ENCODE data around the gene TRPV4.

TRPV4 gene

GRCh38 chr12:109810954-109811623, 22.1 kb downstream of the TRPV4 start:
- H3K4me3 ChIP-seq (ENCODE audit: low read depth in 1 of 2, low read length in 2 of 2), result no peak overlapping the region
- H3K4me1 ChIP-seq (ENCODE audit: insufficient read depth, low read length), result no peaks in the 10 kb centered on the region
- H3K9ac ChIP-seq (ENCODE audit: low read depth, low read length), result no peak overlapping the region
- no peak for ATAC-seq (ENCODE audit: insufficient read depth, low read depth)
- no peak overlapping the region for H3K27ac ChIP-seq (ENCODE audit: low read length)
- no peak for DNase-seq
- no peak for TF ChIP-seq EZH2 (IDR thresholded peaks at IDR 0.05; ENCODE audit: borderline replicate concordance, low read depth, low read length, severe bottlenecking)
- TF ChIP-seq, protein P1, sequence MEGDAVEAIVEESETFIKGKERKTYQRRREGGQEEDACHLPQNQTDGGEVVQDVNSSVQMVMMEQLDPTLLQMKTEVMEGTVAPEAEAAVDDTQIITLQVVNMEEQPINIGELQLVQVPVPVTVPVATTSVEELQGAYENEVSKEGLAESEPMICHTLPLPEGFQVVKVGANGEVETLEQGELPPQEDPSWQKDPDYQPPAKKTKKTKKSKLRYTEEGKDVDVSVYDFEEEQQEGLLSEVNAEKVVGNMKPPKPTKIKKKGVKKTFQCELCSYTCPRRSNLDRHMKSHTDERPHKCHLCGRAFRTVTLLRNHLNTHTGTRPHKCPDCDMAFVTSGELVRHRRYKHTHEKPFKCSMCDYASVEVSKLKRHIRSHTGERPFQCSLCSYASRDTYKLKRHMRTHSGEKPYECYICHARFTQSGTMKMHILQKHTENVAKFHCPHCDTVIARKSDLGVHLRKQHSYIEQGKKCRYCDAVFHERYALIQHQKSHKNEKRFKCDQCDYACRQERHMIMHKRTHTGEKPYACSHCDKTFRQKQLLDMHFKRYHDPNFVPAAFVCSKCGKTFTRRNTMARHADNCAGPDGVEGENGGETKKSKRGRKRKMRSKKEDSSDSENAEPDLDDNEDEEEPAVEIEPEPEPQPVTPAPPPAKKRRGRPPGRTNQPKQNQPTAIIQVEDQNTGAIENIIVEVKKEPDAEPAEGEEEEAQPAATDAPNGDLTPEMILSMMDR (IDR thresholded peaks at IDR 0.05; ENCODE audit: borderline replicate concordance, extremely low read depth, low read length, poor library complexity, severe bottlenecking), result no peak
- no peaks in the 10 kb centered on the region for H3K9me3 ChIP-seq (ENCODE audit: insufficient read depth, low read length, severe bottlenecking)
- no peak overlapping the region for H3K4me2 ChIP-seq (ENCODE audit: insufficient read depth, low read length)
- H3K36me3 ChIP-seq (ENCODE audit: insufficient read depth, low read length), result no peaks in the 10 kb centered on the region
- H4K20me1 ChIP-seq (ENCODE audit: insufficient read depth, low read length), result no peaks in the 10 kb centered on the region
- H3K27me3 ChIP-seq (ENCODE audit: insufficient read depth, low read length, poor library complexity), result no peaks in the 10 kb centered on the region
- H3K79me2 ChIP-seq (ENCODE audit: insufficient read depth, low read length), result no peaks in the 10 kb centered on the region
- no peak overlapping the region for H2AFZ ChIP-seq (ENCODE audit: low read depth, low read length)

DNA sequence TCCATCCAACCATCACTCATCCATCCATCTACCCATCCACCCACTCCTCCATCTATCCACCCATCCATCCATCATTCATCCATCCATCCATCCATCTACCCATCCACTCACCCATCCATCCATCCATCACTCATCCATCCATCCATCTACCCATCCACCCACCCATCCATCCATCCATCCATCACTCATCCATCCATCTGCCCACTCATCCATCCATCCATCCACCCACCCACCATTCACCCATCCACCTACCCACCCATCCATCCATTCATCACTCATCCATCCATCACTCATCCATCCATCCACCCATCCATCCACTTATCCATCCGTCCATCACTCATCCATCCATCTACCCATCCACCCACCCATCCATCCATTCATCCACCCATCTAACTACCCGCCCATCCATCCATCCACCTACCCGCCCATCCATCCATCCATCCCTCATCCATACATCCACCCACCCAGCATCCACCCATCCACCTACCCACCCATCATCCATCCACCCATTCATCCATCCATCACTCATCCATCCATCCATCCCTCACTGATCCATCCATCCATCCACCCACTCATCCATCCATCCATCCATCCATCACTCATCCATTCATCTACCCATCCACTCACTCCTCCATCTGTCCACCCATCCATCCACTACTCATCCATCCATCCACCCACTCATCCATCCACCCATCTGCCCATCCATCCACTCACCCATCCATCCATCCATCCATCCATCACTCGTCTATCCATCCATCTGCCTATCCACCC, 24.1 kb downstream of the TRPV4 start:
- H3K9me3 ChIP-seq (ENCODE audit: insufficient read depth, low read length, severe bottlenecking), result no peaks in the 10 kb centered on the region
- DNase-seq (no peak), ATAC-seq (ENCODE audit: insufficient read depth, low read depth) (no peak)
- no peak for TF ChIP-seq EZH2 (IDR thresholded peaks at IDR 0.05; ENCODE audit: borderline replicate concordance, low read depth, low read length, severe bottlenecking)
- TF ChIP-seq, protein P1 (IDR thresholded peaks at IDR 0.05; ENCODE audit: borderline replicate concordance, extremely low read depth, low read length, poor library complexity, severe bottlenecking), result no peak
- H3K36me3 ChIP-seq (ENCODE audit: insufficient read depth, low read length), result no peaks in the 10 kb centered on the region
- no peaks in the 10 kb centered on the region for H3K4me1 ChIP-seq (ENCODE audit: insufficient read depth, low read length)
- no peaks in the 10 kb centered on the region for H3K79me2 ChIP-seq (ENCODE audit: insufficient read depth, low read length)
- no peak overlapping the region for H3K4me2 ChIP-seq (ENCODE audit: insufficient read depth, low read length)
- no peaks in the 10 kb centered on the region for H4K20me1 ChIP-seq (ENCODE audit: insufficient read depth, low read length)
- H3K27me3 ChIP-seq (ENCODE audit: insufficient read depth, low read length, poor library complexity), result no peaks in the 10 kb centered on the region
- no peak overlapping the region for H3K9ac ChIP-seq (ENCODE audit: low read depth, low read length)
- no peak overlapping the region for H2AFZ ChIP-seq (ENCODE audit: low read depth, low read length)
- no peak overlapping the region for H3K27ac ChIP-seq (ENCODE audit: low read length)
- H3K4me3 ChIP-seq (ENCODE audit: low read depth in 1 of 2, low read length in 2 of 2), result no peak overlapping the region

DNA sequence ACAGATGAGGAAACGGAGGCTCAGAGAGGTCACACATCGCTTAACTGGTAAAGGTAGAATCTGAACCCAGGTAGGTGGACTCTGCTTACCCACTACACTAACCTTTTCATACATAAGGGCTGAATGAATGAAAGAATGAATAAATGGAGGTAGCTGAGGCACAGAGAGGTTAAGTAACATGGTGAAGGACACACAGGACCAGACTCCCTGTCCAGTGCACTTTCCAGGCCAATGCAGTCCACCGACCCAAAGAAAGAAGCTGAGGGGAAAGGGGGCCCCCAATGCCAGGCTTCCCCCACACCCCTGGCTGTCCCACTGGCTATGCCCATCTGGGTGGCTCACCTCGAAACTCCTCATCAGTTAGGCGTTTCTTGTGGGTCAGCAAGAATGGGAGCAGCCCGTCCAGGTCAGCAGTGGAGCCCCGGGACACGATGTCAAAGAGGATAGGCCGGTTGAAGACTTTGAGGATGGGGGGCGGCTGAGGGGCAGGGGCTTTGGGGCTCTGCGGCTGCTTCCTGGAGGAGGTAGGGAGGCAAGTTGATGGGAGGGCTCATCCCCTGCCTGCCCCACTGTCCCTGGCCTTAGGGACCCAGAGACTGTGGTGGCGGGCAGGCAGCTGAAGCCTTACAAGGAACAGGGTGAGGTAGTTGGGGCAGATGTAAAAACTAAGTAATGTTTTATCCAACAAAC, 25.1 kb downstream of the TRPV4 start:
- H2AFZ ChIP-seq (ENCODE audit: low read depth, low read length), result no peak overlapping the region
- ATAC-seq (ENCODE audit: insufficient read depth, low read depth), result no peak
- TF ChIP-seq EZH2 (IDR thresholded peaks at IDR 0.05; ENCODE audit: borderline replicate concordance, low read depth, low read length, severe bottlenecking), result no peak
- TF ChIP-seq, protein P1 (IDR thresholded peaks at IDR 0.05; ENCODE audit: borderline replicate concordance, extremely low read depth, low read length, poor library complexity, severe bottlenecking), result no peak

More for the DNA sequence above, 25.1 kb downstream of the TRPV4 start:
- Histone ChIP-seq H3K4me2 (ENCODE audit: insufficient read depth, low read length) (no peak overlapping the region), H3K9me3 (ENCODE audit: insufficient read depth, low read length, severe bottlenecking) (no peaks in the 10 kb centered on the region), H3K4me1 (ENCODE audit: insufficient read depth, low read length) (no peaks in the 10 kb centered on the region), H3K36me3 (ENCODE audit: insufficient read depth, low read length) (no peaks in the 10 kb centered on the region), H3K4me3 (ENCODE audit: low read depth in 1 of 2, low read length in 2 of 2) (no peak overlapping the region), H3K27me3 (ENCODE audit: insufficient read depth, low read length, poor library complexity) (no peaks in the 10 kb centered on the region), H3K79me2 (ENCODE audit: insufficient read depth, low read length) (no peaks in the 10 kb centered on the region), H3K27ac (ENCODE audit: low read length) (no peak overlapping the region), H3K9ac (ENCODE audit: low read depth, low read length) (no peak overlapping the region), H4K20me1 (ENCODE audit: insufficient read depth, low read length) (no peaks in the 10 kb centered on the region)
- DNase-seq, result no peak

Measured in DND-41 (cell line).